HG03135 (cell line): Measurements from ENCODE around the gene SELENOH.

Source experiments
- ATAC-seq: cut with Tn5 transposase; IDR thresholded peaks from one replicate; pipeline ENCODE4 v1.9.1; 2021; ENCODE audit warnings: mild to moderate bottlenecking, moderate library complexity; ENCODE audit not compliant: unreplicated experiment

Gene SELENOH

GRCh38 chr11:57745206-57745605 lies 3.9 kb downstream of the SELENOH start:
- no peak for ATAC-seq

GRCh38 chr11:57746920-57747319 lies 5.6 kb downstream of the SELENOH start:
- ATAC-seq = no peak

GRCh38 chr11:57751176-57751575 lies 9.9 kb downstream of the SELENOH start:
- no peak for ATAC-seq

GRCh38 chr11:57751676-57752253 lies 10.5 kb downstream of the SELENOH start, which contains the start of gene BTBD18:
Gene BTBD18 (minus strand): TSS chr11:57751819. CDS start chr11:57751188, 631 bp downstream.
- no peak for ATAC-seq

- no peak for ATAC-seq
Observed at GRCh38 chr11:57752954-57753353, 11.7 kb downstream of the SELENOH start.

- ATAC-seq = no peak
Observed at GRCh38 chr11:57758174-57758573, 16.9 kb downstream of the SELENOH start.

GRCh38 chr11:57761301-57762234 lies 20.3 kb downstream of the SELENOH start, which contains the start of gene CTNND1:
Gene CTNND1 (plus strand): TSS chr11:57761802. CDS start chr11:57791479, 29,677 bp downstream.
- ATAC-seq = peak; percentile 92

- no peak for ATAC-seq
Observed at GRCh38 chr11:57762235-57762861, 21.1 kb downstream of the SELENOH start.

GRCh38 chr11:57763568-57763967 lies 22.3 kb downstream of the SELENOH start:
- ATAC-seq = no peak

- ATAC-seq = no peak
Observed at GRCh38 chr11:57764021-57764420, 22.7 kb downstream of the SELENOH start.

GRCh38 chr11:57764566-57764965 lies 23.3 kb downstream of the SELENOH start:
- no peak for ATAC-seq

- ATAC-seq = no peak
Observed at GRCh38 chr11:57764972-57765371, 23.7 kb downstream of the SELENOH start.

GRCh38 chr11:57770793-57771192 lies 29.5 kb downstream of the SELENOH start:
- ATAC-seq = no peak

GRCh38 chr11:57771365-57771764 lies 30.1 kb downstream of the SELENOH start:
- no peak for ATAC-seq

GRCh38 chr11:57772562-57772961 lies 31.3 kb downstream of the SELENOH start:
- no peak for ATAC-seq

GRCh38 chr11:57773026-57773598 lies 31.8 kb downstream of the SELENOH start:
- ATAC-seq = no peak

- ATAC-seq = no peak
Observed at GRCh38 chr11:57775491-57775890, 34.2 kb downstream of the SELENOH start.

- no peak for ATAC-seq
Observed at GRCh38 chr11:57776031-57776521, 34.8 kb downstream of the SELENOH start.

GRCh38 chr11:57776577-57777210 lies 35.4 kb downstream of the SELENOH start:
- no peak for ATAC-seq

- no peak for ATAC-seq
Observed at GRCh38 chr11:57777969-57778317, 36.7 kb downstream of the SELENOH start.
